HTR-8/SVneo (cell line): Measurements from ENCODE around the gene LRP2.

Source experiments
- DNase-seq: peaks from one replicate; pipeline ENCODE4 v3.0.0; 2011; ENCODE audit warnings: low spot score, mixed read lengths; ENCODE audit not compliant: insufficient read length
- FAIRE-seq: peaks from 2 replicates; lab custom pipeline; 2011; peaks lifted over from hg19 to GRCh38; lab: Jason Lieb, UNC

LRP2 gene

GRCh38 chr2:169185711-169186110, 176.6 kb downstream of the LRP2 start:
- DNase-seq (no peak), FAIRE-seq (no peak)

- DNase-seq (peak; percentile 20), FAIRE-seq (no peak)
Observed at GRCh38 chr2:169184074-169184473, 178.3 kb downstream of the LRP2 start.

- peak; percentile 20 for FAIRE-seq
- DNase-seq, result no peak
Observed at GRCh38 chr2:169182573-169182972, 179.8 kb downstream of the LRP2 start.

- FAIRE-seq (no peak), DNase-seq (no peak)
Observed at GRCh38 chr2:169178804-169179390, 183.4 kb downstream of the LRP2 start.

DNA sequence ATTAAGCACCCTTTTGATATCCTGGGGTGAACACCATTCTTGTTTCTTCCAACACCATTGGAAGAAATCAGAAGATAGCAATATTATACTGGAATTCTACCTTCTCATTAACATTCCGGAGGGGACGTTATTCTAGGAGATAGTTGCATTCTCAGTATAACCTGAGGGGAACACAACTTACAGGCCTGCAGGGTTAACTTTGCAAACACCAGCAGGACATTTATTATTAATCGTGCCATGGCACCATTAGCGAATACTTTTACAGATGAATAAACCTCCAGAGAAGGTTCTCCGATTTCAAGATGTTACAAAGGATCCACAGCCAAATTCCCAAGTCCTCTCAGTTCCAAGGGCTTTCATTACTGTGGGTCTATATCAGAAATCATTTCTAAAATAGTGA, 184.0 kb downstream of the LRP2 start:
- no peak for FAIRE-seq

GRCh38 chr2:169175112-169175511, 187.2 kb downstream of the LRP2 start:
- no peak for DNase-seq
- no peak for FAIRE-seq

More for the DNA sequence above, 184.0 kb downstream of the LRP2 start:
- no peak for DNase-seq

GRCh38 chr2:169173876-169174275, 188.5 kb downstream of the LRP2 start:
- FAIRE-seq (no peak), DNase-seq (no peak)

- FAIRE-seq, result no peak
- DNase-seq, result no peak
Observed at GRCh38 chr2:169172914-169173313, 189.4 kb downstream of the LRP2 start.

DNA sequence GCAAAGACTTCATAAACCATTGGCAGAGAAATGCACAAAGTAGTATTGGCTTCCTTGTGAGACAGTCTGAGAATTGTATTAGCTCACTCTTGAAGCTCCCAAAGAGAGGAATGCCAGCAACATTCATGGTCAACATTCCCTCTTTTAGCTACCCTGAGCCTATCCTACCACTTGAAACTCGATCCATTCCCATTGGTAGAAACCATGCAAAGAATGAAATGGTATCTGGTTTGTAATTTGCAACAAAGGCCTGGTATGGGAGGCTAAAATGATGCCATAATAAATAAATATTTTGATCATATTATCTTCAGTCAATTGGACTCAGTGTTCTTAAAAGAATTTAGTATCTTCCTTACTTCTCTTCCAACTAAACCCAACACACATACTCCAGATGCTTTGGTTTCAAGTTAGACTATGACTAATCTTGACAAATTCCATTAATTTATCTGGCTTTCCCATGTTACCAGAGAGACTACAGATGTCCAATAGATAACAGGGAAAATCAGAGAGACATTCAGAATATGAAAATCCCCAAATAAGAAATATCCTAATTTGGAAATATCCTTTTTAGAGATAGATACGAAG, 190.1 kb downstream of the LRP2 start:
- DNase-seq (no peak), FAIRE-seq (no peak)

DNA sequence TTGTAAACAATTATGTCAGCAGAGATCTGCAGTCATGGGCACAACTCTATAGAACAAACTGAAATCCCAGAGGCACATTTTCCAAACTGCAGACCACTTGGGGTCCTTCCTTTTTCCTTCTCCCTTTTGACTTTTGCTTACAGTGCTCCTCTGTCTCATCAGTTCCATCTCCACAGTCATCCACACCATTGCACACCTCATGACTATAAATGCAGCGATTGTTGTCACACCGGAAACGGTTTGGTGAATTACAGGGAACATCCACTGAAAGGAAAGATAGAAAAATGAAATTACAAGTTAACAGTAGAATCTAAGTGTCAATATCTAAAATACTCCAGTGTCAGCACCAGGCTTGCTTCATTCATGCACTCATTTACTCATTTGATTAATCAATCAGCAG, 196.5 kb downstream of the LRP2 start:
- no peak for FAIRE-seq
- no peak for DNase-seq

- DNase-seq (no peak), FAIRE-seq (no peak)
Observed at GRCh38 chr2:169164311-169164710, 198.0 kb downstream of the LRP2 start.

- FAIRE-seq, result no peak
Observed at GRCh38 chr2:169162613-169163012, 199.7 kb downstream of the LRP2 start.

GRCh38 chr2:169160926-169161481, 201.3 kb downstream of the LRP2 start:
- no peak for FAIRE-seq

More at GRCh38 chr2:169162613-169163012, 199.7 kb downstream of the LRP2 start:
- no peak for DNase-seq

GRCh38 chr2:169159686-169160085, 202.6 kb downstream of the LRP2 start:
- no peak for FAIRE-seq
- no peak for DNase-seq

More at GRCh38 chr2:169160926-169161481, 201.3 kb downstream of the LRP2 start:
- no peak for DNase-seq

GRCh38 chr2:169158874-169159273, 203.5 kb downstream of the LRP2 start:
- DNase-seq, result no peak
- FAIRE-seq, result no peak

DNA sequence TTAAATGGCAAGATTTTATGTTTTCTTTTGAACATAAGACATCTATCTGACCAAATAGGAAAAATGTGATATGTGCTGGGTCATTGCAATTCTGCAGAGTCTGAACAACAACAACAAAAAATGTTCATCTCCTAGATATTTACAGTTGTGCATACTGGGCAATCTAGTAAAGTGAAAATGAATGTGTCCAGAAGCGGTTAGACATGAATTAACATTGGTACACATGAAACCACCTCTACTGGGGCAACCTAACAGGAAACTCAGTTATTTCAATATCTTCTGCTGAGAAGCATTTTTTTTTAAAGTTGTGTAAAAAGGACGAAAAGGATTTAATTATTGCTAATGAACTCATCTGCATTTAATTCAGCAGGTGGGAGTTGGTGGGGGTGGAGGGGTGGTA, 216.1 kb downstream of the LRP2 start:
- FAIRE-seq (no peak), DNase-seq (no peak)

DNA sequence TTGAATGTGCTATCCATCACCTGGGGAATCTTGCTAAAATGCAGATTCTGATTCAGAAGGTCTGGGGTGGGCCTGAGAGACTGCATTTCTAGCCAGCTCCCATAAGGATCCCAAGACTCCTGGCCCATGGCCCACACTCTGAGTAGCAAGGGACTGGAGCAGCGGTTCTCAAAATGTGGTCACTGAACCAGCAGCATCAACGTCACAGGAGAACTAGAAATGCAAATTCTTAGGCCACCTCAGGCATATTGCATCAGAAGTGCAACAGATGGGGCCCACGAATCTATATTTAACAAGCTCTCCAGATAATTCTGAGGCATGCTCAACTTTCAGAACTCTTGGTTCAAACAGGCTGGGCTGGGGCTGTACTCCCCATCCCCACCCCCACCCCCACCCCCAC, 218.3 kb downstream of the LRP2 start:
- DNase-seq (no peak), FAIRE-seq (no peak)

DNA sequence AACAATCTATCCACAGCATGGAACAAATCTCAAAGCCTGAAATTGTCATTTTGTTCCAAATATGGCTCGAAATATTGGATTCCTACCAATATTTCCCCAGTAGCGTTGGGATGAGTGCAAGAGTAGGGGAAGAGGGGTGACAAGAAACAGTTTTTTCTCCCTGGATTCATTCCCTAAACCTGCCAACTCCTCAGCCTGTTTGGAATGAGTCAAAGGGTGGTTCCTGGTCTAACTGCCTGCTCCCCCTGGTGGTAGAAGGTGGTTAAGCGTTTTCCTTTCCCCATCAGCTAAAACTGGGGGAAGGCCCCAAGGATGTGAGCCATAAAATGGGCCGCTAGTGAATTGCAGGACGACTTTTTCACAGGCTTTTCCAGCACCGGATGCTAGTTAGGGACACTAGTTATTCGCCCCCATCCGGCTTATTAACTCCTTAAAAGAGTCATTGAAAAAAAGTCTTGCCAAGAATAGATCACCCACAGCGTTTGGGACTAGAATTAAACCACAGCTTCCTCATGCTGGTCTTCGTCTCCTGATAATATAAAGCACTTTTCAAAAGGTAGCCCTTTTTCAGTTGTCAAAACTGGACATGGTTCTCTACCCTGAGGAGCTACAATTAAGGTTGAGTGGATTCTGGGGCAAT, 220.5 kb downstream of the LRP2 start:
- peak; percentile 49 for FAIRE-seq
- peak; percentile 45 for DNase-seq

DNA sequence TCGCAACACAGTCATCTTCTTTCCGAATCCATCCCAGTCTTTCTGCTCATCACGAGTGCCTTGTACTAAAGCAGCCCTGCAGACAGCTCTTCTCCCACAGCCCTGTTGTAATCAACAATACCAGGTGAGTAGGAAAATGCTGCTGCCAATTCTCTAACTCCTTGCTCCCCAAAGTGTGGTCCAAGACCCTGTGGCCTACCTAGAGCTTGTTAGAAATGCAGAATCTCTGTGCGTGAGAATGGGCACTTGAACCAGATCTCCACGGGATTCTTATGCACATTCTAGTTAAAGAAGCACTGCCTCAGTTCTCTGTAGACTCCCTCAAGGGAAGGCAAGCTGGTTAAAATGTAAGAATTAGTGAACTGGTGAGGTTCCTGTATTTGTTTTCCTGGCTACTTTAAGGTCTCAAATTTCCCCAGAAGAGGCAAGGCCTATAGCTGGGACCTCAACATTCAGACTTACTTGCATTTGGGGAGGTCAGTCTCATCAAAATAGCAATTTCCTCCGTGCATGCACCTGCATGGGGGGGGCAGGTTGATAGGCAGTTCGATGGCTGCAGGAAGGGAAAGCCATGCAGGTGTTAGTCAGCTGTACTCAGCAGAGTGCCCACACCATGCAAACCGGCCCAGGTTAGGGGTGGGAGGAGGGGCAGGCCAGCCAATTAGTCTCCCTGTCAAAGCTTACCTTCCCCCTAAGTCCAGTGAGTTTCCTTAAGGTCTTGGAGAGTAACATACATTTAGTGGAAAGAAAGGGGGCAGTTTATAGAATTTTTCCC, 222.2 kb downstream of the LRP2 start:
- no peak for FAIRE-seq
- DNase-seq, result no peak

- DNase-seq (no peak), FAIRE-seq (no peak)
Observed at GRCh38 chr2:169139145-169139544, 223.2 kb downstream of the LRP2 start.

DNA sequence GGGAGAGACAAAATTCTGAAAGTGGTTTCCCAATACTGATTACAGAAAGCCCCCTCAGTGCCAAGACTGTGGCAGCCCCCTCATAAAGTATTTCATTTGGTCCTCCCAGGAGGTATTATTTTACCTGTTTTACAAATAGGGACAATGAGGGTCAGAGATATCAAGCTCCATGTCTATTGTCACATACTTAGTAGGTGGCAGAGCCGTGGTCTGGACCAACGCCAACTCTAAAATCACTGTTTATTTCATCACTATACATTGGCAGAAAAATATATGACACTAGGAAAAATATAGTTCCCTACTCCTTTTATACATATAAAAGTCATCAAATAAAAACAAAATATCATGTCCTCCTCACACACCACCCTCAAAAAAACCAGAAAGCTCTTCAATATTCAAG, 224.4 kb downstream of the LRP2 start:
- DNase-seq, result no peak
- no peak for FAIRE-seq
